ENCODE measurements around the gene TIAM1.

Gene TIAM1

DNA sequence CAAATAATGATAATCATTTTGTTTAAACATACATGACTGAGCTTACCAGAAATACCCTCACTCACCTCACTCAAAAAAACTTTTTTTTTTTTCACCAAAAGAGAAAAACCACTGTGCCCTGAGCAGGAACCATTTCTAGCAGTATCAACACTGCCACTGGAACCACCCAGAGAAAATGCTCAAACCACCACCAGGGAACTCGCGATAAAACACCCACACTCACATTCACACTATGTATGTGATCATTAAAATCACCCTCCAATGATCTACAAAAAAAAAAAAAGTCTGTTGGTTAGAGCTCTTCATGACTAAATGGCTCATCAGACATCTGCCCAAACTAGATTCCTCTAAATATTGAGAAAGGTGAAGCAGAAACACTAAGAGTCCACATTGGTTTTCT lies 11.5 kb downstream of the TIAM1 start:
- no peak for DNase-seq (ENCODE audit: low spot score)

DNA sequence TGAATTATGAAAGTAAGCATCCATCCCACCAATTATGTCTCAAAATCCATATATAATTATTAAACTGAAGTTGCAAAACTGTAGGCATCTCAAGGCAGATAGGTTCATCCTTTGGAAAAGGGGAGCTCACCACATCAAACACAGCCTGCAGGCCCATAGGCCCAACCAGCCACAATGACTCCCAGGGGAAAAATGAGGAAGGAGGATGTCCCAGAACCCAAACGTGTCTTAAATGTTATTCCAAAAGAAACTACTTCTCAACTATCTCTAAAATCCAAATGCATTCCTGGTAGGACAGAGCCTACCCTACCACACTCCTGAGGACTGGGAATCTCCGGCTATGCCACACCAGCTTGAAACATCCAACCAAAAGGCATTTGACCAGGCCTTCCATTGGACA lies 12.8 kb downstream of the TIAM1 start:
- no peak for DNase-seq (ENCODE audit: low spot score)

DNA sequence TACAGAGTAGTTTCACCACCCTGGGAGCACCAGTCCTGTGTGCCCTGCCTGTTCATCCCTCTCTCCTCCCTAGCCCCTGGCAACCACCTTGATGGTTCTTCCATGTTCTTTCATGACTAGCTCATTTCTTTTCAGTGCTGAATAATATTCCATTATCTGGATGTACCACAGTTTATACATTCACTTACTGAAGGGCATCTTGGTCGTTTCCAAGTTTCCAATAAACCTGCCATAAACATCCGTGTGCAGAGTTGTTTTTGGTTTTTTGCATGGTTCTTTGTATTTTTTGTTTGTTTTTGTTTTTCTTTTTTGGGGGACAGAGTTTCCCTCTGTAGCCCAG lies 13.9 kb downstream of the TIAM1 start:
- no peak for DNase-seq (ENCODE audit: low spot score)

DNA sequence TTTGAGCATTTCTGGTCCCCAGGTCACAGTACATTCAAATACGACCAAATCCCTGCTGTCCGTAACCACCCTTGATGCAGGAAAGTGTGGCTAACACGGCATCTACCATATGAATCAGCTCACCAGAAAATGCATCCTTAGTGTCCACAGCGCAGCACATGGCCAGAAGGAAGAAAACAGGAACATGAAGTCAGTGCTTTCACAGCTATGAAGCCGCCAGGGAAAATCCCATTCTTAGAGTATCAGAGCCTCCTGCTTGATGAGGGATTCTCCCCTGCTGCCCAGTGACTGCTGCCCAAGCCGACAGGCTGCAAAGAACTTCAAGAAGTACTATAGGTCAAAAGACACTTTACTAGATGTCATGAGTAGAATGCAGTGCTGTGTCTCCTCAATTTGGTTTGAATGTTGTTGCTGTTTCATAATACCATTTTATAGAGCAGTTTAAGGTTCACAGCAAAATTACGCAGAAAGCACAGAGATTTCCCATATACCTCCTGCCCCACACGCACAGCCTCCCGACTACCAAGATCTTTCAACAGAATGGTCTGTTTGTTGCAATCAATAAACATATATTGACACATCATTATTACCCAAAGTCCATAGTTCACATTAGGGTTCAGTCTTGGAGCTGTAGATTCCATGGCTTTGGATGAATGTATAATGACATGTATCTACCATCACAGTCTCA lies 14.5 kb downstream of the TIAM1 start:
- no peak for DNase-seq (ENCODE audit: low spot score)

DNA sequence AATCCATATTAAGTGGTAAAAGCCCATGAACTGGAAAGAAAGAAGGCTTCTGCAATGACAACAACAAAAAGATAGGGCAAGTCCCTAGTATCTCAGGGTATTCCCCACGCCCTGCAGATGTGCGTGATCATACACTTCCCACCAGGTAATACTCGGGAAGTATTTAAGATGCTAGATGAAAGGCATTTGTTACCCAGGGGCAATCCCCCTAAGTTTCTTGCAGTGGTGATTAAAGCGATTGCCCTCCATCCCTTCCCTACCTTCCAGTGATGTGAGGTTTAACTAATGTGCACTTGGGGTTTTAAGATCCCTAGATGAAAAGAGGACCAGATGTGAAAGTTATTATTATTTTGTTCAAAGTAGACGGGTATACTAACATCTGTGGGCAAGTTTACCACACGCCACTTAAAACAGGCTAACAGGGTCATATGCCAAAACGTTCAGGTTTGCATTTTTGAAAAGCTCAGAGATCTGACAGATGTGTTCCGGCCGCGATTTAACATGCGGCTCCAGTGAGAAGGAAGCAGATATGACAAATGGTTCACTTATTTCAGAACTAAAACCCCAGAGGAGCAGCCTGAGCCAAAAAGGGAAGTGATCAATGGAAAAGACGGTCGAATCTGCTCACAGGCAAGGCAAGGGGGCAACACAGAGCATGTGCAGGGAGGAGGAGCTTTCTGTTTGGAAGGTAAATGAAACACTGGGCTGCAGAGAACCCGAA lies 17.4 kb downstream of the TIAM1 start:
- DNase-seq (ENCODE audit: low spot score): no peak

DNA sequence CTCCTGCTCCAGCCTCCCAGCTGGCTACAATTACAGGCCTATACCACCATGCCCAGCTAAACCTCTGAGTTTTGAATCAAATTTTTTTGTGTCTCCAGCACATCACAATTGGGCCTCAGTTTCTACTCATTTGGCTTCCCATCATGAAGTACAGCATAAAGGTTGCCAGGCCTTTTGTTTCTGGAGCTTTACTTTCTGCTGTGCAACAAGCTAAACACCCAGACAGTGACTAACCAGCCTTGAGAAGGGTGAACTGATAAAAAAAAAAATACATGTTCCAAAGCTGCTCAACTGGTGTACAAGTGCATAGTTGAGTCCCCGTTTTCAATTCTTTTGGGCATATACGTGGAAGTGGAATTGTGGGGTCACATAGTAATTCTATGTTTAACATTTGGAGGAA lies 25.1 kb downstream of the TIAM1 start:
- DNase-seq (ENCODE audit: low spot score): no peak

DNA sequence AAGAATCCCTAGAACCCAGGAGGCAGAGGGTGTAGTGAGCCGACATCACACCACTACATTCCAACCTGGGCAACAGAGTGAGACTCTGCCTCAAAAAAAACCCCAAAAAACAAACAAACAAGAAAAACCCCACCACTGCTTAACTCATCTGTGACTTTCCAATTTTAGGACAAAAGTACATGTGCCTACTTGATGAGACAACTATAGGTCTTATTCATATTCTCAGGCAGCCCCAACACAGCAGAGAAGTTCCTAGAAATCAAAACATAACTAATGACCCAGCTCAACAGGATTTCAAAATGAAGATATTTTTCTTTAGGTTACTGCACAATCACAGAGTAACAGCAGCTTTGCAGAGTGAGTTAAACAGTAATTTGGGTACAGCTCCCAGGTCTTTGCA lies 26.4 kb downstream of the TIAM1 start:
- DNase-seq (ENCODE audit: low spot score): no peak

DNA sequence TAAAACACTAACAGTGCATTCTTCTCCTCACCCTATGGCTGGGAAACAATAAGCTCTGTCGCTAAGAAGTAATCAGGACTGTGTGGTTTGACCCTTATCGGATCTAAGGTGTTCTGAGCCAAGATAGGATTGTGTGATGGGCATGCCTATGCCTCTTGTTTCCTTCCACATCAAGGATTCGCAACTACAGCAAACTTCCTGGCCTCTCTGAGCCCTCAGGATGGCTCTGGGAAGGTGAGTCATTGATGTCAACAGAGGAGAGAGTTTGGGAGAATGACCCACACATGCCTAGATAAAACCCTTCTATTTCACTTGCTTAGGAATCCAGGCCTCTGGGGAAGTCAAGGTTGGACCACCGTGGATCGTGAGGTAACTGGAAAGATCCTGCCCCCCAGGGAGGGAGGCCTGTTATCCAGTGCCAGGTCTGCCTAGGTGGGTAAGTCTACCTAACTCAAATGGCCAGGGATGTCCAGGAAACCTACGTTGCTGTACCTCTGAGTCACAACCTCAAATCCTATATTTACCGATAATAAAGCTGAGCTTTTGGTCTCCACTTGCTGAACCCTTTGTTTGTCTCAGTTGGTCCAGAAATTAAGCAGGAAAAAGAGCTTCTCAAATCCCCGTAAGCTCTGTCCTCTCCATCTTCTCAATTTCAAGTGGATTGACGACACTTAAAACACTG lies 27.4 kb downstream of the TIAM1 start:
- DNase-seq (ENCODE audit: low spot score): no peak

DNA sequence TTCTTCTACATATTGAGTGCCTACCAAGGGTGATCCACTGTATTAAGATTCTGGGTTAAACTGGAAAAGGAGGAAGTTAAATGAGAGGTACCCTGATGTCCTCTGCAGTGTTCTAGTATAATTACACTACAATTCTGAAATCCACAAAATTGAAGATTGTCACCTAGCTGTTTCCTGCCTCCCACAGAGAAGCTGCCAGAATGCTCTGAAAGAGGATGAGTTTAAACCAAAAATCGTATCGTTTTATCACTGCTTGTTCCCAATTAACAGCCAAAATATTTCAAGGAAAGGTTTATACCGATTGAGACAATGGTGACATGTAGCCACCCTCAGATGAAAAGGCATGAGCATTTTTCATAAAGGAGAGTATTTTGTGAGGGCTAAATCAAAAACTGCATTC lies 28.0 kb downstream of the TIAM1 start:
- no peak for DNase-seq (ENCODE audit: low spot score)

DNA sequence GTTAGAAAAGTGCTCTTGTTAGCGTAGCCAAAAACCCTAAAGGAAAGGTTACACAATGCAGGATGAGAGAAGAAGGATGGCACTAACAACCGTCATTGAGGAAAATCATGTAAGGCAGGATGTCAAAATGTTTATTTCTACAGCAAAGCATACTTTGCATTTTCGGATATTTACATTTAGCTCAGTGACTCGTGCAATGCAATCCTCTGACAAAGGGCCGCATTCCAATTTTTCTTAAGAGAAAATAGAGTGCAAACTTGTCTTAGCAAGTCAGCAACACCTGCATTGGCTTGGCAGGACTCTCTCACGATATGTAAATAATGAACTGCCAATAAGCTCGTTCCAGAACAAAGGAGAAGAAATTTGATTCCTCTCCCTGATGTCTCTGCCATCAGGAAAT lies 33.3 kb downstream of the TIAM1 start:
- no peak for DNase-seq (ENCODE audit: low spot score)

DNA sequence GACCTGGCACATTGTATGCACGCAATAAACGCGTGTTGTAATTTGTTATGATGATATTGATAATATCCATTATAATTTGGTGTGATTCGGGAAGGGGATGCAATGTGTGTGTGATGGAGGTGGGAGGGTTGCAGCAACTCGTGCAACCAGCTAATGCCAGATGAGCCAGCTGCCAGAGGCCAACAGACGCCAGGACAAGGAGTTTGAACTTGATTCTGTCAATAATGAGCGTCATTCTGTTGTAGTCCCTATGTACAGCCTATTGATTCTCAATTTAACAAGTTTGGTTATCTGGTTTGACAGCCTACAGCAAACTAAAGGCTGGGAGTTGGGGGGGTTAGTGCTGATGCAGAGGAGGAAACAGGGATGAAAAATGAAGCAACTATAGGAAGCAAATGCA lies 35.5 kb downstream of the TIAM1 start:
- DNase-seq (ENCODE audit: low spot score): no peak

DNA sequence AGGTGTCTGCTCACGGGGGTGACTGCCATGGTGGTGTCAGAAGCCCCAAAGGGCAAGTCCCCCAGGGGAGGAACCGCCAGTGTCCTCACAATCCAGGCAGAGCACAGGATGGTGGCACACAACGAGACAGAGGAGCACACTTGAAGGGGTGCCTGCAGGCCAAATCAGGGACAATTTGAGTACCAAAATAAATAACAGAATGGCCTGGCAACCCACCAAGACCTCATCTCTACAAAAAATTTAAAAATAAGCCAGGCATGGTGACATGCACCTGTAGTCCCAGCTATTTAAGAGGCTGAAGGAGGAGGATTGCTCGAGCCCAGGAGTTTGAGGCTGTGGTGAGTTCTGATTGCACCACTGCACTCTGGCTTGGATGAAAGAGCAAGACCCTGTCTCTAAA lies 38.2 kb downstream of the TIAM1 start:
- no peak for DNase-seq (ENCODE audit: low spot score)

DNA sequence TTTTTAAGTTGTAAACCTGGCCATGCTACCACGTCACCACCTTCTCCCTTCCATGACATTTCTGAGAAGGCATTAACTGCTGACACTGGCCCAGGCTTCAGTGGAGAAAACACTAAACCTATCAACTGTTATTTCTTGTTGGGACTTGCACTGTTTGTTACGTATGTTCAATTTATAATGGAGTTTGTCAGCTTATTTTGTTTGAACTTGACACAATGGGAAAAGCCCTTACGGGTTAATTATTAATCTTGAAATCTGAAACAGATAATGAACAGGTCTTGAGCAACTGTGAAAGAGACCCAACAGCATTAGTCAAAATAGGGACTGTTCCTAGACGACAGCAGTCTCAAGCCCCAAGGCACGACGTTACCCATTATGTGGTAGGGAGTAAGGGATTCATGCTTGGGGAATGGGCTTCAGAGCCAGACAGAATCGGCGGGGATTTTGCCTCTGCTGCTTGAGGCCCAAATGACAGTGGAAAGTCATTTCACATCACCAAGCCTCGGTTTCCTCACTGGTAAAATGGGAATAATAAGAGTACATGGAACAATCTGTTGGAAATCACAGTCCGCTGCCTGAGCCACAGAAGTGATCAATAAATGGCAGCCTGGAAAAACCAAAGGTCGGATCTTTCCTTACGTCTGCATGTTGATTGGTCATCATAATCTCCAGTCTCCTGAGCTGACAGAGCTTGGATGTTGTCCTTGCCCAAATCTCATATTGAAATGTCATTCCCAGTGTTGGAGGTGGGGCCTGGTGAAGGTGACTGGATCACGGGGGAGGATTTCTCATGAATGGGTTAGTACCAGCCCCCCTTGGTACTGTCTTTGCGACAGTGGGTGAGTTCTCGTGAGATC lies 44.5 kb downstream of the TIAM1 start:
- no peak for DNase-seq (ENCODE audit: low spot score)

DNA sequence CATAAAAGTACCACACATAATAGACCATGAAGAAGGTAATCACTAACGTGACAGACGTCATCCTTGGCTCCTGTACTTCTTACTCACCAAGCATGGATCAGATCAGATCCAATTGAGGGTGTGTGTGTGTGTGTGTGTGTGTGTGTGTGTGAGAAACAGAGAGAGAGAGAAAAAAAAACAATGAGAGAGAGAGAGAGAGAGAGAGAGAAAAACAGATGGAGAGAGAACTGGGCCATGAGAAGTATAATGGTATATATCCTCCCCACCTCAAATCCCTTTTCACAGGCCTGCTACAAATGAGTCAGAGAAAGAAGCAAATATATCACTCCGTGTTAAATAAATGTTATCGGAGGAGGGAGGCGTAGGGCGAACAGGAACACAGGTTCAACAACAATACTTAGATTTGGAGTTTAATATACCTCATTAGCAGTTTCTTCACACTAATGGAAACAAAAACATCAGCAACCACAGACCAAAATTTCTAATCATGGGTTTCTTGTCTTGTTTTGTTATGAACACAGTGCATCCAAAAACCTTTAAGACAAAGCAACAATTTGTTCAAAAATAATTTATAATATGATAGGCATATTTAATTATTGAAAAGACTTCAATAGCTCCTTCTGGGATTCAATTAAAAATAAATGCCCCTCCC lies 45.3 kb downstream of the TIAM1 start:
- no peak for DNase-seq (ENCODE audit: low spot score)

DNA sequence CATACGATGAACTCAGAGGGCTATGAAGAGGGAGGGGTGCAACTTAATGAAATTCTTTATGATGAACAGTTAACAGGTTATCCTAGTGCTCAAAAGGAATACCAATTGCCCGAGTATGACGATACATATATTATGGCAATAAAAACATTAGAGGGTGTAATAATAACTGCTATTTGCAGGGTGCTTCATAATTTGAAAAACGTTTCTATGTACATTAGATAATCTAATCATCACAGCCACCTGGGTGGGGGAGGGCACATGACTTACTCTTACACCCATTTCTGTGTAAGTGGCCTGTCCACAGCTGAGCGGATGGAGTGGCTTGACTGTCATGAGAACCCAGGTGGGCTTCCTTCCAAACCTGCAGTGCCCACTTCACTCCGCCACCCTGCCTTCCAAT lies 46.3 kb downstream of the TIAM1 start:
- no peak for DNase-seq (ENCODE audit: low spot score)

DNA sequence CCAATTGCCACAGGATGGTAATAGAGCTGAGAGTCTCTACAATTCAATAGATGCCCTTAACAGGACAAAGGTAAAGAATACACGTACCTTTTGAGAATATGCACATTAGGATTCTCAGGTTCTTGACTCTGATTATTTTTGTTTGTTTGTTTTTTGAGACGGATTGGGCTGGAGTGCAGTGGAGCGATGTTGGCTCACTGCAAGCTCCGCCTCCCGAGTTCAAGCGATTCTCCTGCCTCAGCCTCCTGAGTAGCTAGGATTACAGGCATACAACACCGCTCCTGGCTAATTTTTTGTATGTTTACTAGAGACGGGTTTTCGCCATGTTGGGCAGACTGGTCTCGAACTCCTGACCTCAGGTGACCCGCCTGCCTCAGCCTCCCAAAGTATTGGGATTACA lies 48.4 kb downstream of the TIAM1 start:
- no peak for DNase-seq (ENCODE audit: low spot score)

DNA sequence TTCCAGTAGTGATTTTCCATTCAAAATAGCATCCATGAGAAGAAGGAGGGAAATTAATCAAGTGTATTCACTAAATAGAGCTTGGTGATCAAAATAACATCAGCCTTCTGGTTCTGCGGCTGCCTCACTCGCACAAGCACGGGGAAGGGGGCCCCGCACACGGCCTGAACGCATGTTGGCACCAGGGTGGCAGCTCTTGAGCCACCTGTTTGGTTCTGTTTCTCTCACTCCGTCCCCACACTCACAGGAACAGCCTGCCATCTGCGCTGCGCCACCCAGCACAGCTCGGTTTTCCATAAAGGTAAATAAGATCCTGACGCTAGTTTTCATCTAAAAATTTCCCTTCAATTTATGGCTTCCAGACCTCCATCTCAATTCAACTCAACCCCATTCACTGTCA lies 49.4 kb downstream of the TIAM1 start:
- no peak for DNase-seq (ENCODE audit: low spot score)

DNA sequence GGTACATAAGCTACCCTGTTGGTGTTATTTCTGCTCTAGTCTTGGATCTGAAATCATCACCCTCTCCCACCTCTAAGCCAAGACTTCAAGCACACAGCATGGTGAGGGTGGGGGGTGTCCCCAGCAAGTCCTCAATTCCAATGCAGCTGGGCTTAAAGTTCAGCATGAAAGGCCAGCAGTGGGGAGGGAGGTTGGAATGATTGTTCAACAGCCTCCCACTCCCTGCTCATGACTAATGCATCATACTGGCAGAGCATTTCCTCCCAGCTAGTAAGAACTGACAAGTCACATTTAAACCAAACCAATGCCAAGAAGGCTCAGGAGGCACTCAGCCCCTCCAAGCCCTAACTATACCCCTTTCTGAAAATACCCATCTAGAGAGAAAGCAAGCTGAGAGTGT lies 50.1 kb downstream of the TIAM1 start:
- no peak for DNase-seq (ENCODE audit: low spot score)

DNA sequence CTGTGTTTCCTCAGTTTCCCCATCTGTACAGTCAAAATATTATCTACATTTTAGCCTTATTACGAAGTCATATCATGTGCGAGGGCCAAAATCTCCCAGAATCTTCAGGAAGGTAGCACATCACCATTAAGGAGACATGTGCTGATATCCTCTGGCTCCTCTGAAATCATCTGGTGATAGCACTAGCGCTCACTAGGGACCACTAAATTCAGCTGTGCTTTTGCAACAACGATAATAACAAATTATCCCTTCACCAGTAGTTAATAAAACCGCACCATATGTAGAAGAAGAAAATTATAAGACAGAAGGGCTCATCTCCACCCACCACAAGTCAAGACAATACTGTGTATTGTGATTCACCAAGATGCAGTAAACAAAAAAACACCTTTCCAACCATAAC lies 53.3 kb downstream of the TIAM1 start:
- no peak for DNase-seq (ENCODE audit: low spot score)

DNA sequence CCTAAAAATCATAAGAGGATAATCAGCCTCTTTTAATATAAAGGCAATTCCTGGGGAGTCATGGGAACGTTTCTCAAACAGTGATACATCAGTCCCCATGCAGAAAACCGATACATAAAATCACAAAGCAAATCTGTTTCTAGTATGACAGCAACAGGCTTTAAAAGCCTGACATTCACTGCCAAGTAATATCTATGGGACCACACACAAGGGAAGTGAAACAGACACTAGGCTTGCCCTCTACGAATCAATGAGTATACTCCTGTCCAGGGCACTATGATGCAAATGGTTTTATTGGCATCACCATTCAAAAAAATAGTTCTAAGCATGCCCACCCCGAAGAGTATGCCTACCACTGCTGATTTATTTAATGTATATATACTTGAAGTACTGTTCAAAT lies 54.4 kb downstream of the TIAM1 start:
- DNase-seq (ENCODE audit: low spot score): no peak

DNA sequence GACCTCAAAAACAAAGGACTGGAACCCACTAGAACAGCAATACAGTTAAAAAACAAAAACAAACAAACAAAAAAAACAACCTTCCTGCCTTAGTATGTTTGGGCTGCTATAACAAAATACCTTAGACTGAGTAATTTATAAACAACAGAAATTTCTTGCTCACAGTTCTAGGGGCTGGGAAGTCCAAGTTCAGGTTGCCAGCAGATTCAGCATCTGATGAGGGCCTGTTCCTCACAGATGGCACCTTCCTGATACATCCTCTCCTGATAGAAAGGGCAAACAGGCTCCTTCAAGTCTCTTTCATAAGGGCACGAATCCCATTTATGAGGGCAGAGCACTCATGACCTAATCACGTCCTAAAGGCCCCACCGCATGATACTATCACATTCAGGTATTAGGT lies 55.9 kb downstream of the TIAM1 start:
- no peak for DNase-seq (ENCODE audit: low spot score)

DNA sequence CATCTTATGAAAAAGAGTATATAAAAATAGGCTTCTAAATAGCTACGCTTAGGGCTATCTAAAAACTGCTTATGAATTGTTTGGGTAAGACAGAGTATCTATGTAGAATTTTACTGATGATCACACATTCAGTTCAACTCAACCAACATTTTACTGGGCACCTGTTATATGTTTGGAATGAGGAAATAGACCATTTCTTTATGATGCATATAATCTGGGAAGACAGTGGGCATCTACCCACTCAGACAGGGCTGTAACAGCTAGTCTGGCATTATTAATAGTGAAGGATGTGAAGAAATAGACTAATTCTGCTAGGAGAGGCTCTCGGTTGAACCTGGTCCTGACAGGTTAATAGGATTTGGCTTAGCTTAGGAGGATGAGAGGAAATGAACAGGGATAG lies 56.9 kb downstream of the TIAM1 start:
- DNase-seq (ENCODE audit: low spot score): no peak
